HPDE6-E6E7 (cell line): ENCODE results near the gene FNDC3B.

Experiments
- DNase-seq: peaks from one replicate; pipeline ENCODE4 v3.0.0; 2011; ENCODE audit warnings: missing footprints; ENCODE audit errors: extremely low spot score

Gene FNDC3B

DNA sequence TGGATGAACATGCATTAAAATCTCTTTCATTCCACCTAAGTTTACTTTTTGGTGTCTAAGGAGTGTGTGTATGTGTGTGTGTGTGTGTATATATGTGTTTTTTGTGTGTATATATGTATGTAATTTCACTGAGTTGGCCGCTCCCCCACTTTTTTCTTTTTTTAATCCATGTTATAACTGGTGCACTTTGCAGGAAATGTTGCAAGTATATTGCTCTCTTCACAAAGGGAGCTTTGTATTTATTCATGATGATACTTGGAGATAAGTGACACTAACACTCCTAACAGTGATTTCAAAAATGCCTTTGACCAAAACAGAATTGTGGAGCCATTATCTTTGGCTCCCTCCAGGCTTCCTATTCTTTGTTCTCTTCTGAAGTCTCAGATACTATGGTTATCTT lies 95.8 kb downstream of the FNDC3B start:
- DNase-seq = no peak

DNA sequence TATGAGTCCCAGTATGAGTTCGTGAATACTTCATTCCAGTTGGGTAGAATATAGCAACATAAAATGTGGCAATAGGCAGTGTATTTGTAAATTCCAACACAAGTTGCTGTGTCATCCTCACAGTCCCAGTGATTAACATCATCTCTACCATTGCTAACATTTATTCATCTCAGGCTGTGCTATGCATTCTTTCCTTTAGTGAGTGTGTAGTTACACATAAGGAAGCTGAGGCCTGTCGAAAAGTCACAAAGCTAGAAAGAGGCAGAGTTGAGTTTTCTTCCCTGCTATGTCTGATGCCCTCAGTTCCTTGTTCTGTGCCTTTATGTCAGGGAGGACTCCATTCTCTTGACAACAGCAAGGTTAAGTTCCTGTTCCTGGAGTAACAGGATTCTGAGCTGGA lies 96.4 kb downstream of the FNDC3B start:
- no peak for DNase-seq

DNA sequence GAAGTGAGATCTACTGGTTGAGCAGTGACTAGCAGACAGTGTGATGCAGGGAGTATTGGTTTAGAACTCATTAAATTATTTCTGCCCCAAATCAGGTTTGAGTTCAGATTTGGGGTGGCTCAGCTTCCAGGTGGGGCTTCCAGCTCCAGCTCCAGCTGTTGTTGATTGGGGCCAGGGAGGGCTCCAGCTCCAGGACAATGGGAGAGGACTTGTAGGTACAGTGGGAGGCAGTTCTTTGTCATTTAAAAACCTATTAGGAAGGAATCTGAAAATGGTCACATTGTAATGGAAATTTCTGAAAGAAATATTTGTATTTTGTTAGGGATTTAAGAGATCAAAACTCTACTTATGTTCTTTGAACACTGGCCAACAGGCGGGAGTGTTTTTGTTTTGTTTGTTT lies 97.0 kb downstream of the FNDC3B start:
- DNase-seq = no peak

DNA sequence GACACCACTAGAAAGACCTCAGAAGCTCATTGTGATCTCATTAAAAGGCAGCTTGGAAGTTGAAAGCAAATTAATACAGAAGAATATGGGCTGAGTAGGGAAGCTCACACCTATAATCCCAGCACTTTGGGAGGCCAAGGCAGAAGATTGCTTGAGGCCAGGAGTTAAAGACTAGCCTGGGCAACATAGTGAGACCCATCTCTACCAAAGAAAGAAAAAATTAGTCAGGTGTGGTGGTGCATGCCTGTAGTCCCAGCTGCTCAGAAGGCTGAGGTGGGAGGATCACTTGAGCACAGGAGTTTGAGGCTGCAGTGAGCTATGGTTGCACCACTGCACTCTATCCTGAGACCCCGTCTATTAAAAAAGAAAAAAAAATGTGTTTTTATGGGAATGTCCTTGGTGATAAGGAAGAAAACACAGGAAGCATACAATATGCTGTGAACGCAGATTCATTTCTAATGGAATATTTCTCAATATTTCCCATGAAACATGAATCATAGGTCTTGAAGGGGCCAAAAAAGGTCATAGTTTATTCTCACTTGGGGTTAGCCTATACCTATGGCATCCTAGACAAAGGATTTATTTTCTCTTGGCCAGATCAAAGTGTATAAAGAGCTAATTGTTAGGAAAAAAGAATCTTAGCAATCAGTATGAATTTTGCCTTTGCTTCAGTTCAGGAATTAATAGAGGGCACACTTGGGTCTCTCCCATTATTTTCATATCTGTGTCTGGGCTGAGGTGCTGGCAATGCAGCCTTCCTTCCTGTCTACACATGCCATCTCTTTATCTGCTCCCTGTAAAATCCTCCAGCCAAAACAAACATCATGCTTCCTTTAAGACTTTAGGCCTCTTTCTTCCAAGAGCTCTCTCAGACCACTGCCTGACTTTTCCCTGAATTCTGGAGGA lies 98.2 kb downstream of the FNDC3B start:
- no peak for DNase-seq

DNA sequence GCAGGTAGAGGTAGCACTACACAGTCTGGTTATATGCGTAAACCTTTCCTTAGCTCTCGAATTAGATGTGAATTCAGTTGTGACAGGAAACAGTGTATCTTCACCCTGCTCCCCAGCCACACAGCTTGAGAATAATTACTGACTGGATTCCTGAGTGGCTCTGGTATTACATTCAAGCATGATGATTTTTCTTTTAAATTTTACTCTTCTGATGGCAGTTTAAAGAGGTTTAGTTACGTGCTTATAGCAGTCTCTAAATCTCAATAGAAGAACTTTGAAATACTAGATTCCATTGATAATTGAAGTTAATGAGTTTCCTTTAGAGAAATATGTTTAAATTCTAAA lies 98.8 kb downstream of the FNDC3B start:
- no peak for DNase-seq

DNA sequence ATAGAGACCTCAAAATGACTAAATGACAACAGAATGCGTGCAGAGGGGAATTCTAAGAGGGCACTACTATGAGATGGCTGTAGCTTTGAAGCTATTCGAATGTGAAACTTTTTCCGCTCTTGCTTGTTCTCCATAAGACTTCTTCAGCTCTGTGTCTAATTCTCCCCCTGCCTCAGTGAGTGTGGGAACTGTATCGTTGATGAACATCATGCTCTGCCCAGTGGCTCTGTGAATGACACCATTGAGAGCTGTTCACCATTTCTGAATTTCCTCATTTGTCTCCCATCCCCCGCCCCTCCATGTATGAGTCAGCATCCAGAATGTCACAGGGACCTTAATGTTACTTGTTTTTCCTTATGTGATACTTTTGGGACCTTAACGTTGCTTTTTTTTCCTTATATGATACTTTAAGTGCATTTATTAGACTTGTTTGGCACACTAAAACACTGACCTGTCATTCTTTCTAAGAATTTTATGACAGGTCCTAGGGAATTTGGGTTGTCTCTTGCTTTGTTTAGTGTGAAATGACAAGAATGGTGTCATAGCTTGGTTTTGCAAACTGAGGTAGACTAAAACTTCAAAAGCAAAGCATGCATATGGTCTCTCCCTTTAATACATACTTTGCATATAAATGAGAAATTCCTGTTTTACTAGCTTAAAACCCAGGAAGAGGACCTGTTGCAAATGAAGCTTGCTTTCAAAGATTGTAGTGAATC lies 99.6 kb downstream of the FNDC3B start:
- no peak for DNase-seq

DNA sequence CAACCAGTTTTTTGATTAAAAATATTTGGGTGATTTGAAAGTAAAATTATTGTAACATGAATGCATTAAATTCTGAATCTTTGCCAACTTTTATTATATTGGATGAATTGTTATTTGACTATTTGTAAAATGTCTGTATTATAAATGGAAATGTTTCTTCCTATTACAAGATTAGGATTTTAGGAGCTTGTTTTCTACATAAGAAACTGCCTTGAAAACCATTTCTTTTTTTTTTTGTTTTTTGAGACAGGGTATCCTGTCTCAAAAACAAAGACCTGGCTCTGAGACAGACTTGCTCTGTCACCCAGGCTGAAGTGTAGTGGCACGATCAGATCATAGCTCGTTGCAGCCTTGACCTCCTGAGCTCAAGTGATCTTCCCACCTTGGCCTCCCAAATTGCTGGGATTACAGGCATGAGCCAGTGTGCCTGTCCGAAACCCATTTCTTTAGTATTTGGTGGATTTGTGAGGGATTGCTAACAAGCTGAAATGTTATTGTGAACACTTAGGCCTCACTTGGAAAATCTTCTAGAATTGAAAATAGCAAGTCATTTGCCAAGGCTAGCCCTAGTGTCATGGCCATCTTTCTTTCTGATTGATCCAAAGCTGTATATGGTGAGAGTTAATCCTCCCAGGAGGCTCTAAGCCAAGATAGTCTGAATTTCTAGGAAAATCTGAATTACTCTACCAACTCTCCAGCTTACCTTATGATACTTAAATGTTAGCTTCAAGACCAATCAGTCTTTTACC lies 100.3 kb downstream of the FNDC3B start:
- DNase-seq = no peak

DNA sequence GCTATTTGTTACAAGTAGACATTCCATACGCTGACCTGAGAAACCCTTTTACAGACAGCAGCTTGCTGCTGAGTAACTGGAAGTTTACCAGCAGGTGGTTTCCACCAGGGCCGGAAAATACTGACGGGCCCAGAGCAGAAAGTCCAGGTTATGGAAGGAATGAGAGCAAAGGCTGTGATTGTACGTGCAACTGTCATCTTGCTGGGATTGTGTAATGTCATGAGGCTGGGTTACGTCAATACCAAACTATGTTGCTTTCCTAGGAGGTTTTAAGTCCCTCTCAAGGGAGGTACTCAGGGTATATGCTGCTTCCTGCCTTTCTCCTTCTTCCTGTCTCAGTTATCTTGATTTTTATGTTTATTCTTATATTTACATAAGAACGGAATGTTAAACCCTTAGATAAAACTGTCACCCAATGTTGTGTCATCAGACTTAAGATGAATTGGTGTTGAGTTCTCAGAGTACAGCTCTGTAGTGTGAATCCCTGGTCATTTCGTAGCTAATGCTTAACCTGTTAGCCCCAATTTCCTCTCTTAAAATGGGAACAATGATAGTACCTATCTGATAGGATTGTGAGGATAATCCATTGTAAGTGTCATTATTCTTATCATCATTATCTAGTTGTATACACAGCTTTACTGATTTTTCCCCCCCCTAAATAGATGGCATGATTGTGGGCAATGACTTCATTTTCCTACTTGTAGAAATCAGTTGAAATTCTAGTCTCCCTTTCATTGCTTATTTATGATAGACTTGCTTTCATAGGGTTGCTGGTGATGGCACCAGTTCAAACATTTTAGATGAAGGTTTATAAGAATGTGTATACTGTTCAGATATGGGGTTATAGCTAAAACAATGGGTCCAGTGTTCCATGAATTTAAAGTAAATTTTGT lies 101.4 kb downstream of the FNDC3B start:
- DNase-seq = peak; percentile 45

DNA sequence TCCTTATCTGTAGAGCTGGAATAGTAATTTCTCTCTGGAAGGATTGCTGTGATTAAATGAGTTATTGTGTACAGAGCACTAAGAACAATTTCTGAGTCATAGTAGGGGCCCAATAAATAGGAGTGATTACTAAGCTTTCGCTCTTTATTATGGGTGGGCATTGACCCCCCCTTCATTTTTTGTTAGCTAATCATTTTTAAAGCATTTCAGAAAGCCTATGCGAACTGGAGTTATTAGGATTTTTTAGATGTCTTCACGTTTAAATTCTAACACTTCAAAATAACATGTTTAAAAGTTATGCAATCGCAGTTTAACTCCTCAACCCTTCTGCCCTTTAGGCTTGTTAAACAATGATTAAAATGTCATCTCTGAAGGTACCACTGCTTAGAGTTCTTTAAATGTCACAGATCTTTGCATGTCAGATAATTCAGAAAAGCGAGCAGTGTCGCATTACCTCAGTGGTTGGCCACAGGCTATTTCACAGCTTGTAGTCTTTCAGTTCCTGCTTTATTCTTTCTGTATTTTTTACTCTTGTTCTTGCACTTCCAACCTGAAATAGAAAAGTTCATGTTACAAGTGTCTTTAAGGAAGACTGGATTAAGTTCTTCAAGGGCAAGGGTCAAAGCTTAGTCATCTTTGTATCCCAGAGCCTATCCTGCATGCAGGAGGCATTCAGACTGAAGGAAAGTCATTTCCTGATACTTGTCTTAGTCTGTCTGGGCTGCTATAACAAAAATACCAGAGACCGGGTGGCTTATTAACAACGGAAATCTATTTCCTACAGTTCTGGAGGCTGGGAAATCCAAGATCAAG lies 102.9 kb downstream of the FNDC3B start:
- DNase-seq = no peak

DNA sequence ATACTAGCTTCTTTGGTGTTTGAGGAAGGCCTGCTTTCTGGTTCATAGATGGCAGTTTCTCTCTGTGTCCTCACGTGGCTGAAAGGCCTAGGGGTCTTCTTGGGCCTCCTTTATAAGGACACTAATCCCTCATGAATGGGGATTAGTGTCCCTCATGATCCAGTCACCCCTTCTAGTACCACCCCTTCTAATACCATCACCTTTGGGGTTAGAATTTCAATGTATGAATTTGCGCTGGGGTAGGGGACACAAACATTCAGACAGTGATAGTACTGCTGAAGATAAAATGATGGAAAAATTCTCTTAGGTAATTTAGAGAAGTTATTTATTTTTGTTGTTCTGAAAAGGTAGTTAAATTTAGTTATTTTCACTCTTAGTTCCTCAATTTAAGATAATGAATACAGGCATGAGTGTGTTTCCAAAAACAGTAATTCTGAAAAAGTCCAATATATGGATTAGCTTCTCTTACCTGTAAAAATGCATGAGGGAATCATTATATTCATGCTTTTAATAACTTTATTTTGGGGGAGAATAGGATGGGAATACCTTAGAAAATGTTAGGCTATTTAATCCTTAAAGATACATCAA lies 103.6 kb downstream of the FNDC3B start:
- DNase-seq = no peak

DNA sequence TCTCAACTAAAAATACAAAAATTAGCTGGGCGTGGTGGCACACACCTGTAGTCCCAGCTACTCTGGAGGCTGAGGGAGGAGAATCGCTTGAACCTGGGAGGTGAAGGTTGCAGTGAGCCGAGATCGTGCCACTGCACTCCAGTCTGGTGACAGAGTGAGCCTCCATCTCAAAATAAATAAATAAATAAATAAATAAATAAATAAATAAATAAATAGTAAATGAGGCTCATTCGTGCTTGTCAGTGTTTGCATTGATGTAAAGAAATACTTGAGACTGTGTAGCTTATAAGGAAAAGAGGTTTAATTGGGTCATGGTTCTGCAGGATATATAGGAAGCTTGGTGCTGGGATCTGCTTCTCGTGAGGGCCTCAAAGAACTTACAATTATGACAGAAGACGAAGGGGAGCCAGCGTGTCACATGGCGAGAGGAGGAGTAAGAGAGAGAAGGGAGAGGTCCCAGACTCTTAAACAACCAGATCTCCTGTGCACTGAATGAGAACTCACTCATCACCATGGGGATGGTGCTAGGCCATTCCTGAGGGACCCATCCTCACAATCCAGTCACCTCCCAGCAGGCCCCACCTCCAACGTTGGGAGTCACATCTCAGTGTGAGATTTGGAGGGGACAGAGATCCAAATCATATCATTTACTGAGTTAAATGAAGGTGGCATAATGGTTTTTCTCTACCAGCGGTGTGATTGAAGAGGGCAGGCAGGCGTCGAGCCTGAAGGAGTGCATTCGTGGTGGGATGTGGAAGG lies 104.5 kb downstream of the FNDC3B start:
- no peak for DNase-seq

DNA sequence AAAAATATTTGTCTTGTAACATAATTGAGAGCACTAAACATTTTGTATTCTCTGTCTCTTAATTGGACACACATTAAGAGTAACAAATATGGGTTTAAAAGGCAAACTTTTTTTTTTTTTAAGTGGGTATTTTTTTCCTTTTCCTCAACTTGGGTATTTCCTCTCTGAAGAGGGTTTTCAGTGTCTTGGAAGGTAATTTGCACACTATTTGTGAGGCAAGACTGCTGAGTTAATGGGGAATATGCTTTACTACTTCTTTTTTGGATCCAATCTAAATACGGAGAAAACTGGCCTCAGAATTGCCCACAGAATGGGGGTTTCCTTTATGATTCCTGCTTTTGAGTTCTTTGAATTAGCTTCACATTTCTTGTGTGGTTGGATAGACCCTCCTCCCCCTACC lies 105.2 kb downstream of the FNDC3B start:
- DNase-seq = no peak

DNA sequence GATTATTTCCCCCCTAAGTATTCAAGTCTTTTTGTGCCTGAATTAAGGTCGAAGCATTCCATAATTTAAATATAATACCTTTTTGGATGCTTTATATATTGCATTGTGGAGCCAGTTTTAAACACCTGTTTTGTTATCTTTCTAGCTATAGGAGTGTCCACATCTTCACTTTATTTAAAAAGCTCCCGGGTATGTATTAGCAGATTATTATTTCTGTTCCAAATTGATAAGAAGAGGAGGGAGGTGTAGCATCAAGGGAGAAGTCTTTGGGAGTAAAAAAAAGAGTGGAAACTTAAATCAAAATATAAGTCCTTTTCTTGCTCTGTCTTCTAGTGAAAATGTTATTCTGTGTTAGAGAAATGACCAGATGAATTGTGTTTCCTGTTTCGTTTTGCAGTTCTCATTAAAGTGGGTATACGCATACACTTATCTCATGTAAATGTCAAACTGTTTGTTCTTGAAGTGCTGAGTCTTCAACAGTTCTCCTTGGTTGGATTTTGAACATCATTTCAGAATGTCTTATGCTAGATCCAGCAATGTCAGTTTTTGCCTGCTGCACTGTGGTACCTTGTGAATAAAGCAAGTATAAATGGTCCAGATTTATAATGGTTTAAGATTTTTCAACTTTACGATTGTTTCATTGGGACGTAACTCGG lies 105.8 kb downstream of the FNDC3B start:
- DNase-seq = no peak

DNA sequence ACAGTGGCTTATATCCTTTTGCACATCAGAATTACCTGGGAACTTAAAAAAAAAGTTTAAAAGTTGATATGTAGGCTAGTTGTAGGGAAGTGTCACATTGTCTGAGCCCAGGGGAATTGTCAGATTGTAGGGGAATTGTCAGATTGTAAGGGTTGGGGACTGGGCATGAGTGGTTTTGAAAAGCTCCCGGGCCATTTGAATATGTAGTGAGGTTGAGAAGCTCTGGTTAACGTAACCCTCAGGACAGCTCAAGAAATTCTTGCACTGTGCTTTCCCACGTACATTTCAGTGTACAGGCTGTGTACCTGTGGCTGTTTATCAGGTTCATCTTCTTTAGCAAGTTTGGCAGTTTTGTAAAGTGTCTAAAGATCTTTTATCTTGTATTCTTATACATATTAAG lies 107.0 kb downstream of the FNDC3B start:
- DNase-seq = no peak

DNA sequence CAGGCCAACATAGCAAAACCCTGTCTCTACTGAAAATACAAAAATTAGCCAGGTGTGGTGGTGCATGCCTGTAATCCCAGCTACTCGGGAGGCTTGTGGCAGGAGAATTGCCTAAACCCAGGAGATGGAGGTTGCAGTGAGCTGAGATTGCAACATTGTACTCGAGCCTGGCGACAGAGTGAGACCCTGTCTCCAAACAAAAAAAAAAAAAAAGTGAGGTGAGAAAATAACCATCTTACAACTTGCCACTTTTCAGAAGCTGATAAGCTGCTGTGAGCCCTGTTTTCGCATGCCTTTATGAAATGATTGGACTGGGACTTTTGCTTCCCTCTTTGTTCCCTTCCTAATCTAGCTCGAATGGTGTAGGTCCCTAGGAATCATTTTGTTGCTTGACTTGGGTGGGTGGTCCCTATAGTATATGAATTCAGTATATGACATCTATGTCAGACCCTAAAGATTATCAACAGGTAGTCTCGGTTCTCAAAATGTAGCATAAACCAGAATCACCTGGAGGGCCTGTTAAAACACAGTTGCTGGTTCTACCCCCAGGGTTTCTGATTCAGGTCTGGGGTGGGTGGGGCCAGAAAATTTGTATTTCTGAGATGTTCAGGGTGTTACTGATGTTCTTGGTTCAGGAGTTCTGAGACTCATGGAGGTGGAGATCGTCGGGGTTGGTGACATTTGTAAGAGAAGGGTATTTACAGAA lies 107.9 kb downstream of the FNDC3B start:
- DNase-seq = no peak

DNA sequence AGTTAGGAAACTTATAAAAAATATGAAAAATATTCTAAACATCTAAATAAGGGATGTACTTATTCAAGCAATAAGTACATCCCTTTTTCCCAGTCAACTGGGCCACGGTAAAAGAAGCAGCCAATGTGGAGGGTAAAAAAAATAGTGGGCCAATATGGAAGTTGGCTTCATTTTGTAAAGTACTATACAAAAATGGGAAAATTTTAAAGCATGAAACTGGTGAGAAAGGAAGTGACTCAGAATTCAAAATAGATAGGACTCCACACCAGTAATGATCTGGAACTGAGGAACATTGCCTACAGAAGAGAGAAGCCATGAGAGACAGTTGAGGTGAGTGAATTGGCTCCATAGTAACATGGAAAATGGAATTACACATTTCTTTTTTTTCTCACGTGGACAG lies 108.9 kb downstream of the FNDC3B start:
- no peak for DNase-seq

DNA sequence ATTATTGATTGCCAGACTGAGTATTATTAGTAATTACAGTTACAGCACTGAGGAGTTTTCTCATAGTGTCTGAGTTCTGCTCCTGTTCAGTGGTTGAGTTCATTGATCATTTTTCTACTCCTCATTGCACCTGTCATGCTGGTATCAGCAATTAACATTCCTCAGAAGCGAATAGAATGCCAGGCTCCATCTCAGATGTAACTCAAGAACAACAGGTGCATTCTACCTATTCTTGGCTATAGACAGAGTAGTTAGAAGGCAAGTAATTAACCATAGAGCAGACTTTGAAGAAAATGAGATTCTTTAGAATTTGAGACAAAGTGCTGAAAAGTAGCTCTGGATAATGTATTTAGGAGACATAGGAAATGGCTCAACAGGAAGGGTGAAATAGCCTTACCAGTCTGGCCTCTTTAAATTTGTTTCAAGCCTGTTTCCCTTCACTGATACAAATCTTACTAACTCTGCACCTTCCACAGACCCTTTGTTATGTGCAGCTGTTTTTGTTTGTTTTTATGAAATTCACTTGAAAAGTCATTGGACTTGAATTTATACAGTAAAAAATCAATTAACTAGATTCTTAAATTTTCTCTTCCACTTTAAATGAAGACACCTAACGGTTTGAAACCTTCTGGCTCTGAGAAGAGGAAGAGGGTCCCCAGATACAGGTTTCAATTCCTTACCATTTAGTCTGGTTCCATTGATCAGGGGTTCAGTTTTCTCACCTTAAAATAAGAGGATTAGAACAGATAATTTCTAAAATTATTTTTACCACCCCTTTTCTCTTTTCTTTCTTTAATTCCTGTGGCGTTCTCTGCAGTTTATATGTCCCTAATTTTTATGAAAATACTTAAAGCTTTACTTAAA lies 109.6 kb downstream of the FNDC3B start:
- no peak for DNase-seq
